ENCODE results near the gene ENPP7.

- TF ChIP-seq, protein P1, sequence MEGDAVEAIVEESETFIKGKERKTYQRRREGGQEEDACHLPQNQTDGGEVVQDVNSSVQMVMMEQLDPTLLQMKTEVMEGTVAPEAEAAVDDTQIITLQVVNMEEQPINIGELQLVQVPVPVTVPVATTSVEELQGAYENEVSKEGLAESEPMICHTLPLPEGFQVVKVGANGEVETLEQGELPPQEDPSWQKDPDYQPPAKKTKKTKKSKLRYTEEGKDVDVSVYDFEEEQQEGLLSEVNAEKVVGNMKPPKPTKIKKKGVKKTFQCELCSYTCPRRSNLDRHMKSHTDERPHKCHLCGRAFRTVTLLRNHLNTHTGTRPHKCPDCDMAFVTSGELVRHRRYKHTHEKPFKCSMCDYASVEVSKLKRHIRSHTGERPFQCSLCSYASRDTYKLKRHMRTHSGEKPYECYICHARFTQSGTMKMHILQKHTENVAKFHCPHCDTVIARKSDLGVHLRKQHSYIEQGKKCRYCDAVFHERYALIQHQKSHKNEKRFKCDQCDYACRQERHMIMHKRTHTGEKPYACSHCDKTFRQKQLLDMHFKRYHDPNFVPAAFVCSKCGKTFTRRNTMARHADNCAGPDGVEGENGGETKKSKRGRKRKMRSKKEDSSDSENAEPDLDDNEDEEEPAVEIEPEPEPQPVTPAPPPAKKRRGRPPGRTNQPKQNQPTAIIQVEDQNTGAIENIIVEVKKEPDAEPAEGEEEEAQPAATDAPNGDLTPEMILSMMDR (IDR thresholded peaks at IDR 0.05; ENCODE audit: extremely low read depth in 1 of 2, insufficient read depth in 1 of 2, low read depth in 1 of 2, low read length in 2 of 2) = no peak
- TF ChIP-seq, protein P2, sequence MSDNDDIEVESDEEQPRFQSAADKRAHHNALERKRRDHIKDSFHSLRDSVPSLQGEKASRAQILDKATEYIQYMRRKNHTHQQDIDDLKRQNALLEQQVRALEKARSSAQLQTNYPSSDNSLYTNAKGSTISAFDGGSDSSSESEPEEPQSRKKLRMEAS (IDR thresholded peaks at IDR 0.05; ENCODE audit: insufficient read depth, insufficient read length) = no peak
- TF ChIP-seq POLR2A (IDR thresholded peaks at IDR 0.05; ENCODE audit: low read depth, low read length) = no peak
- TF ChIP-seq POLR2AphosphoS5 (IDR thresholded peaks at IDR 0.05; ENCODE audit: insufficient read depth, low read depth, low read length) = peak; percentile 65
- no peak for TF ChIP-seq JUN (IDR thresholded peaks at IDR 0.05; ENCODE audit: borderline replicate concordance, insufficient read depth, insufficient read length, low read depth)
These were observed 47.3 kb downstream of the ENPP7 start, which contains the start of gene CBX2 for GRCh38 chr17:79777894-79778503.

Measured in endothelial cell of umbilical vein (primary cell).